ENCODE results near the gene TCEA3.

- TF ChIP-seq CTCF (IDR thresholded peaks at IDR 0.05) (no peak), POLR2AphosphoS5 (IDR thresholded peaks at IDR 0.05) (no peak)
Observed at GRCh38 chr1:23438545-23438944, 14.0 kb upstream of the TCEA3 start.

Data from gastroesophageal sphincter (tissue), 3 donors.